K562 (cell line): ENCODE results near the gene ISG20L2. TPM values are rescaled to one million over a fixed set of nuclear protein-coding genes. Genes with fewer than 3 reads are reported as not detected.

Source experiments
- BRD9 ChIP-seq: fragments of 450-650 bp; IDR thresholded peaks from 2 replicates; pipeline ENCODE4 v1.6.1; 2018; ENCODE audit warnings: low read depth; ENCODE audit not compliant: partially characterized antibody
- ILF3 ChIP-seq: fragments of 450-650 bp; IDR thresholded peaks from 2 replicates; pipeline ENCODE4 v1.6.1; 2018; ENCODE audit warnings: antibody characterized with exemption, mild to moderate bottlenecking, moderate library complexity, borderline replicate concordance
- KAT8 ChIP-seq: fragments of 450-650 bp; IDR thresholded peaks from 2 replicates; pipeline ENCODE4 v1.6.1; 2016; ENCODE audit warnings: low read depth, mild to moderate bottlenecking
- MAFF ChIP-seq: IDR thresholded peaks from 2 replicates; pipeline ENCODE4 v1.6.1; 2012; ENCODE audit warnings: low read length, improper control_type of control experiment
- PML ChIP-seq: IDR thresholded peaks from 2 replicates; pipeline ENCODE4 v1.6.1; 2012; ENCODE audit warnings: low read length, inconsistent platforms
- RAD51 ChIP-seq: fragments of 450-650 bp; IDR thresholded peaks from 2 replicates; pipeline ENCODE4 v1.7.1; 2016; ENCODE audit warnings: low read depth, mild to moderate bottlenecking, borderline replicate concordance
- RBM25 ChIP-seq: fragments of 200-400 bp; formaldehyde crosslinking; IDR thresholded peaks from 2 replicates; pipeline ENCODE4 v1.6.1; 2018; ENCODE audit warnings: low read length, low read depth, moderate library complexity; ENCODE audit not compliant: severe bottlenecking
- SUPT5H ChIP-seq: fragments of 450-650 bp; IDR thresholded peaks from 2 replicates; pipeline ENCODE4 v1.6.1; 2016
- ZBTB8A ChIP-seq: fragments of 450-650 bp; IDR thresholded peaks from 2 replicates; pipeline ENCODE4 v1.6.1; 2018; ENCODE audit warnings: mild to moderate bottlenecking, moderate library complexity; ENCODE audit not compliant: partially characterized antibody
- ZC3H4 ChIP-seq: sonication (generic); formaldehyde crosslinking; IDR thresholded peaks from 2 replicates; pipeline ENCODE4 v1.9.0; 2021; ENCODE audit warnings: missing genetic modification reagents, borderline replicate concordance
- ZNF175 ChIP-seq: fragments of 200-800 bp; sonication (Bioruptor generic); IDR thresholded peaks from 2 replicates; pipeline ENCODE4 v1.6.1; 2016; ENCODE audit warnings: low read depth, mild to moderate bottlenecking, missing genetic modification characterization, missing compliant biosample characterization
- ZNF57 ChIP-seq: fragments of 450-650 bp; formaldehyde crosslinking; IDR thresholded peaks from 2 replicates; pipeline ENCODE4 v1.4.0; 2020; ENCODE audit warnings: mild to moderate bottlenecking, moderate library complexity
- ZNF589 ChIP-seq: fragments of 200-800 bp; sonication (Bioruptor generic); IDR thresholded peaks from 2 replicates; pipeline ENCODE4 v1.6.1; 2016; ENCODE audit warnings: low read depth, missing genetic modification characterization, missing compliant biosample characterization
- polyA plus RNA-seq, 8 experiments: library from polyadenylated mRNA; depleted of rRNA in 4 of 8; stranded (reverse) in 5 of 8; unstranded in 3 of 8; fragments of >200 nt; fragmentation: Nextera tagmentation in 2 of 8; fragmentation: Illumina TruSeq in 1 of 8; extraction: Ambion mirVana in 2 of 8; extraction: Trizol in 1 of 8; gene quantifications; 2 replicates each; pipeline versions ENCODE4 v1.2.1 to v1.2.3, GENCODE V29; 2011 to 2014; ENCODE audit warnings: inconsistent platforms in 1 of 8, missing spikeins in 1 of 8
- total RNA-seq, 7 experiments: library from RNA; depleted of rRNA in 6 of 7; stranded (reverse); fragments of >200 nt in 6 of 7; fragmentation: Illumina TruSeq in 2 of 7; extraction: Trizol in 2 of 7; gene quantifications; 2 replicates each; pipeline versions ENCODE4 v1.2.1 to v1.2.3, GENCODE V29; 2011 to 2021; ENCODE audit warnings: low replicate concordance in 1 of 7
- TF ChIP-seq, protein P1 (sequence below): fragments of 250-450 bp; sonication (Bioruptor Pico); IDR thresholded peaks from 2 replicates; pipeline ENCODE4 v1.5.0; 2022; ENCODE audit warnings: mild to moderate bottlenecking
- TF ChIP-seq, protein P2 (sequence below): fragments of 450-650 bp; IDR thresholded peaks from 2 replicates; pipeline ENCODE4 v1.6.1; 2018; ENCODE audit not compliant: partially characterized antibody
- TF ChIP-seq, protein P3 (sequence below), 3 experiments: fragments of 200-800 bp in 1 of 3; sonication (Bioruptor generic) in 1 of 3; sonication (generic) in 1 of 3; formaldehyde crosslinking in 1 of 3; IDR thresholded peaks; 2 replicates each; pipeline versions ENCODE4 v1.6.1 to v1.8.0; 2016 to 2022; ENCODE audit warnings: mild to moderate bottlenecking in 2 of 3, missing compliant biosample characterization in 2 of 3, missing genetic modification characterization in 2 of 3, missing genetic modification reagents in 1 of 3
- TF ChIP-seq, protein P4 (sequence below): sonication (generic); formaldehyde crosslinking; IDR thresholded peaks from 2 replicates; pipeline ENCODE4 v1.8.0; 2022; ENCODE audit warnings: mild to moderate bottlenecking, missing genetic modification reagents
- TF ChIP-seq, protein P5 (sequence below): fragments of 250-450 bp; sonication (Bioruptor Pico); IDR thresholded peaks from 2 replicates; pipeline ENCODE4 v1.5.0; 2020; ENCODE audit warnings: mild to moderate bottlenecking, borderline replicate concordance

The ISG20L2 gene
- total and polyA plus RNA-seq, 9 of the 15 experiments (the other 6 are each of a cell fraction or from before 2014, with no cell fraction given): 21.3 to 130 (median 50.3) TPM

DNA sequence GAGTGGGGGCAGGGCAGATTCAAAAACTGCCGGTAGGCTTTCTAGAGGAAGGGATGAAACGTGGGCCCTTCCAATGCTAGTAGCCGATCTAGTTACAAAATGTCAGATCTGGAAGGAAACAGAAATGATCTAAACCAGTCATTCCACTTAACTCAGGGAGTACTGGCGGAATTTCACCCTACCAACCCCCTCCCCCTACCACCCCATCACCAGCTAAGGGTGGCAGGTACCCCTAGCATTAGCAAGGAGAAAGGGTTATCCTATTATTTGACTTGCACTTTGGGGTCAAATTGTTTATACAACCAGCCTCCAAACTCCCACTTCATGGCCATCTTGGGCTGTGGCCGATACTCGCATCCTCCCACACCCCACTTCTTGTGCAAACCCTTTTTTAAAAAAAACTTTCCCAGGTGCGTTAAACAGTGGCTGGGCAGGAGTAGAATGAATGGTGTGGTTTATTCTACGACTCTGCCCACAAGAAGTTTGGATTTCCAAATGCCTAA is 13.0 kb upstream of the ISG20L2 start (continued):
- TF ChIP-seq, protein P1, sequence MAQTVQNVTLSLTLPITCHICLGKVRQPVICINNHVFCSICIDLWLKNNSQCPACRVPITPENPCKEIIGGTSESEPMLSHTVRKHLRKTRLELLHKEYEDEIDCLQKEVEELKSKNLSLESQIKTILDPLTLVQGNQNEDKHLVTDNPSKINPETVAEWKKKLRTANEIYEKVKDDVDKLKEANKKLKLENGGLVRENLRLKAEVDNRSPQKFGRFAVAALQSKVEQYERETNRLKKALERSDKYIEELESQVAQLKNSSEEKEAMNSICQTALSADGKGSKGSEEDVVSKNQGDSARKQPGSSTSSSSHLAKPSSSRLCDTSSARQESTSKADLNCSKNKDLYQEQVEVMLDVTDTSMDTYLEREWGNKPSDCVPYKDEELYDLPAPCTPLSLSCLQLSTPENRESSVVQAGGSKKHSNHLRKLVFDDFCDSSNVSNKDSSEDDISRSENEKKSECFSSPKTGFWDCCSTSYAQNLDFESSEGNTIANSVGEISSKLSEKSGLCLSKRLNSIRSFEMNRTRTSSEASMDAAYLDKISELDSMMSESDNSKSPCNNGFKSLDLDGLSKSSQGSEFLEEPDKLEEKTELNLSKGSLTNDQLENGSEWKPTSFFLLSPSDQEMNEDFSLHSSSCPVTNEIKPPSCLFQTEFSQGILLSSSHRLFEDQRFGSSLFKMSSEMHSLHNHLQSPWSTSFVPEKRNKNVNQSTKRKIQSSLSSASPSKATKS (CRISPR knock-in tag): no peak
- TF ChIP-seq ZBTB8A (no peak), ILF3 (peak; percentile 51; the same call in 1 of the 2 replicates), ZNF175 (CRISPR knock-in tag) (peak; percentile 64; the same call in 1 of the 2 replicates), RBM25 (no peak), ZC3H4 (CRISPR knock-in tag) (no peak), ZNF589 (CRISPR knock-in tag) (0 out of 2 replicates have a peak, but pooled peaks have one; percentile 66), RAD51 (no peak), KAT8 (peak; percentile 76; the same call in 1 of the 2 replicates), MAFF (peak; percentile 18; the same call in 1 of the 2 replicates), SUPT5H (peak; percentile 40), PML (no peak; the same call in 1 of the 2 replicates), ZNF57 (no peak), BRD9 (peak; percentile 42)
- TF ChIP-seq, protein P2, sequence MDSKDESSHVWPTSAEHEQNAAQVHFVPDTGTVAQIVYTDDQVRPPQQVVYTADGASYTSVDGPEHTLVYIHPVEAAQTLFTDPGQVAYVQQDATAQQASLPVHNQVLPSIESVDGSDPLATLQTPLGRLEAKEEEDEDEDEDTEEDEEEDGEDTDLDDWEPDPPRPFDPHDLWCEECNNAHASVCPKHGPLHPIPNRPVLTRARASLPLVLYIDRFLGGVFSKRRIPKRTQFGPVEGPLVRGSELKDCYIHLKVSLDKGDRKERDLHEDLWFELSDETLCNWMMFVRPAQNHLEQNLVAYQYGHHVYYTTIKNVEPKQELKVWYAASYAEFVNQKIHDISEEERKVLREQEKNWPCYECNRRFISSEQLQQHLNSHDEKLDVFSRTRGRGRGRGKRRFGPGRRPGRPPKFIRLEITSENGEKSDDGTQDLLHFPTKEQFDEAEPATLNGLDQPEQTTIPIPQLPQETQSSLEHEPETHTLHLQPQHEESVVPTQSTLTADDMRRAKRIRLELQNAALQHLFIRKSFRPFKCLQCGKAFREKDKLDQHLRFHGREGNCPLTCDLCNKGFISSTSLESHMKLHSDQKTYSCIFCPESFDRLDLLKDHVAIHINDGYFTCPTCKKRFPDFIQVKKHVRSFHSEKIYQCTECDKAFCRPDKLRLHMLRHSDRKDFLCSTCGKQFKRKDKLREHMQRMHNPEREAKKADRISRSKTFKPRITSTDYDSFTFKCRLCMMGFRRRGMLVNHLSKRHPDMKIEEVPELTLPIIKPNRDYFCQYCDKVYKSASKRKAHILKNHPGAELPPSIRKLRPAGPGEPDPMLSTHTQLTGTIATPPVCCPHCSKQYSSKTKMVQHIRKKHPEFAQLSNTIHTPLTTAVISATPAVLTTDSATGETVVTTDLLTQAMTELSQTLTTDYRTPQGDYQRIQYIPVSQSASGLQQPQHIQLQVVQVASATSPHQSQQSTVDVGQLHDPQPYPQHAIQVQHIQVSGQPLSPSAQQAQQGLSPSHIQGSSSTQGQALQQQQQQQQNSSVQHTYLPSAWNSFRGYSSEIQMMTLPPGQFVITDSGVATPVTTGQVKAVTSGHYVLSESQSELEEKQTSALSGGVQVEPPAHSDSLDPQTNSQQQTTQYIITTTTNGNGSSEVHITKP: peak; percentile 18
- TF ChIP-seq, protein P3, sequence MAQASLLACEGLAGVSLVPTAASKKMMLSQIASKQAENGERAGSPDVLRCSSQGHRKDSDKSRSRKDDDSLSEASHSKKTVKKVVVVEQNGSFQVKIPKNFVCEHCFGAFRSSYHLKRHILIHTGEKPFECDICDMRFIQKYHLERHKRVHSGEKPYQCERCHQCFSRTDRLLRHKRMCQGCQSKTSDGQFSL (CRISPR knock-in tag; IDR thresholded peaks at IDR 0.05): no peak
- TF ChIP-seq, protein P3 (tag; IDR thresholded peaks at IDR 0.05): no peak
- TF ChIP-seq, protein P4, sequence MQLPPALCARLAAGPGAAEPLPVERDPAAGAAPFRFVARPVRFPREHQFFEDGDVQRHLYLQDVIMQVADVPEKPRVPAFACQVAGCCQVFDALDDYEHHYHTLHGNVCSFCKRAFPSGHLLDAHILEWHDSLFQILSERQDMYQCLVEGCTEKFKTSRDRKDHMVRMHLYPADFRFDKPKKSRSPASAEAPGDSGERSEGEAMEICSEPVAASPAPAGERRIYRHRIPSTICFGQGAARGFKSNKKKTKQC: no peak
- TF ChIP-seq, protein P5, sequence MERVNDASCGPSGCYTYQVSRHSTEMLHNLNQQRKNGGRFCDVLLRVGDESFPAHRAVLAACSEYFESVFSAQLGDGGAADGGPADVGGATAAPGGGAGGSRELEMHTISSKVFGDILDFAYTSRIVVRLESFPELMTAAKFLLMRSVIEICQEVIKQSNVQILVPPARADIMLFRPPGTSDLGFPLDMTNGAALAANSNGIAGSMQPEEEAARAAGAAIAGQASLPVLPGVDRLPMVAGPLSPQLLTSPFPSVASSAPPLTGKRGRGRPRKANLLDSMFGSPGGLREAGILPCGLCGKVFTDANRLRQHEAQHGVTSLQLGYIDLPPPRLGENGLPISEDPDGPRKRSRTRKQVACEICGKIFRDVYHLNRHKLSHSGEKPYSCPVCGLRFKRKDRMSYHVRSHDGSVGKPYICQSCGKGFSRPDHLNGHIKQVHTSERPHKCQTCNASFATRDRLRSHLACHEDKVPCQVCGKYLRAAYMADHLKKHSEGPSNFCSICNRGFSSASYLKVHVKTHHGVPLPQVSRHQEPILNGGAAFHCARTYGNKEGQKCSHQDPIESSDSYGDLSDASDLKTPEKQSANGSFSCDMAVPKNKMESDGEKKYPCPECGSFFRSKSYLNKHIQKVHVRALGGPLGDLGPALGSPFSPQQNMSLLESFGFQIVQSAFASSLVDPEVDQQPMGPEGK (CRISPR knock-in tag): 0 out of 2 replicates have a peak, but pooled peaks have one; percentile 39
